Astrocyte (in vitro differentiated cells and primary cell): Measurements from ENCODE around the gene BLVRA.

ENCODE experiments used
- CTCF ChIP-seq: IDR thresholded peaks from 2 replicates; pipeline ENCODE4 v1.5.1; 2011; ENCODE audit warnings: low read depth, mild to moderate bottlenecking, inconsistent platforms, low read length, moderate library complexity; ENCODE audit not compliant: insufficient read depth
- EZH2 ChIP-seq: IDR thresholded peaks from 2 replicates; pipeline ENCODE4 v1.6.1; 2012; ENCODE audit warnings: mild to moderate bottlenecking, low read length, inconsistent platforms; ENCODE audit not compliant: insufficient read depth

- TF ChIP-seq EZH2 (no peak), CTCF (no peak)
These were observed 41.9 kb upstream of the BLVRA start for GRCh38 chr7:43716598-43716997.
